Caco-2 (cell line): ENCODE measurements around the gene MEGF8. TPM values are rescaled to one million over a fixed set of nuclear protein-coding genes. Genes with fewer than 3 reads are reported as not detected.

Experiments used
- BruUV-seq: library from RNA; stranded (reverse); fragments of 400-500 nt; replicated peaks from 2 replicates; lab custom pipeline; 2021; lab: Mats Ljungman, UMichigan
- CTCF ChIA-PET: fragments of 300-600 bp; sonication (Branson Sonifier 250); formaldehyde crosslinking; loops from one replicate; lab custom pipeline; 2022; ENCODE audit warnings: antibody characterized with exemption; lab: Charles Lee
- POLR2A ChIA-PET: fragments of 300-600 bp; sonication (Branson Sonifier 250); formaldehyde crosslinking; loops from one replicate; lab custom pipeline; 2022; ENCODE audit warnings: antibody characterized with exemption; lab: Charles Lee
- DNase-seq, 2 experiments: peaks; one replicate each; pipeline versions ENCODE4 v3.0.0 to v3.0.0-alpha.2; 2020 to 2022
- H3K27me3 ChIP-seq: replicated peaks from 2 replicates; pipeline ENCODE4 v1.6.0; 2011; ENCODE audit warnings: low read length; ENCODE audit not compliant: control insufficient read depth, insufficient read depth
- H3K36me3 ChIP-seq: 2 replicates; pipeline ENCODE4 v1.5.1; 2011; ENCODE audit warnings: low read length; ENCODE audit not compliant: control insufficient read depth, insufficient read depth
- H3K4me1 ChIP-seq: fragments of 250-450 bp; sonication (Bioruptor Pico); 2 replicates; pipeline ENCODE4 v1.5.1; 2020; ENCODE audit warnings: mild to moderate bottlenecking
- H3K4me3 ChIP-seq: 2 replicates; pipeline ENCODE4 v1.5.1; 2011; ENCODE audit warnings: low read depth, mild to moderate bottlenecking, control low read depth, low read length
- H3K9me3 ChIP-seq: fragments of 250-450 bp; sonication (Bioruptor Pico); 2 replicates; pipeline ENCODE4 v1.5.1; 2020; ENCODE audit warnings: mild to moderate bottlenecking, moderate library complexity
- H3K27ac Mint-ChIP-seq: one replicate; pipeline ENCODE4 v1.8.0; 2022; ENCODE audit warnings: mixed read lengths; ENCODE audit not compliant: unreplicated experiment
- H3K27me3 Mint-ChIP-seq: one replicate; pipeline ENCODE4 v1.8.0; 2022; ENCODE audit warnings: mixed read lengths; ENCODE audit not compliant: insufficient read depth, unreplicated experiment
- H3K36me3 Mint-ChIP-seq: one replicate; pipeline ENCODE4 v1.8.0; 2022; ENCODE audit warnings: mild to moderate bottlenecking, mixed read lengths; ENCODE audit not compliant: insufficient read depth, unreplicated experiment
- H3K4me1 Mint-ChIP-seq: one replicate; pipeline ENCODE4 v1.8.0; 2022; ENCODE audit warnings: low read depth, mixed read lengths; ENCODE audit not compliant: unreplicated experiment
- H3K4me3 Mint-ChIP-seq: one replicate; pipeline ENCODE4 v1.8.0; 2022; ENCODE audit warnings: mild to moderate bottlenecking, moderate library complexity, mixed read lengths; ENCODE audit not compliant: unreplicated experiment
- H3K9me3 Mint-ChIP-seq: one replicate; pipeline ENCODE4 v1.8.0; 2022; ENCODE audit warnings: mixed read lengths; ENCODE audit not compliant: unreplicated experiment
- CTCF ChIP-seq, 2 experiments: fragments of 200-600 bp in 1 of 2; IDR thresholded peaks; 1 replicate in 1 of 2; 2 replicates in 1 of 2; pipeline versions ENCODE4 v1.5.1 to v1.8.0; 2011 to 2022; ENCODE audit warnings: antibody characterized with exemption in 1 of 2, control low read depth in 1 of 2, inconsistent platforms in 1 of 2, low read depth in 1 of 2, low read length in 1 of 2, mild to moderate bottlenecking in 1 of 2, moderate library complexity in 1 of 2; ENCODE audit not compliant: insufficient read depth in 1 of 2, severe bottlenecking in 1 of 2, unreplicated experiment in 1 of 2
- intact Hi-C: fragments of 100-400 bp; cut with micrococcal nuclease; formaldehyde crosslinking; loops from one replicate; pipeline ENCODE4 v1.10.0; 2022; ENCODE audit not compliant: unreplicated experiment
- total RNA-seq: library from RNA; stranded (reverse); gene quantifications from 2 replicates; pipeline ENCODE4 v1.2.3, GENCODE V29; 2022

The MEGF8 gene
- total RNA-seq, 1 experiment from 2014 or later, result 17.9 TPM

GRCh38 chr19:42313840-42314755 is 11.3 kb upstream of the MEGF8 start:
- Mint-ChIP-seq H3K9me3 (no peaks in the 10 kb centered on the region), H3K27ac (no peak overlapping the region), H3K4me3 (peak overlapping the region; percentile 66), H3K4me1 (no peaks in the 10 kb centered on the region), H3K27me3 (peaks cover 11% of the 10 kb centered on the region), H3K36me3 (no peaks in the 10 kb centered on the region)
- Histone ChIP-seq H3K9me3 (no peaks in the 10 kb centered on the region), H3K36me3 (no peaks in the 10 kb centered on the region), H3K27me3 (no peaks in the 10 kb centered on the region), H3K4me3 (peak overlapping the region; percentile 48), H3K4me1 (0 out of 2 replicates have a peak, but pooled peaks cover 5% of the 10 kb centered on the region)
- peak in 1 of 2 experiments; percentile 21 for TF ChIP-seq CTCF (IDR thresholded peaks at IDR 0.05; ENCODE audit: insufficient read depth in 1 of 2, low read depth in 1 of 2, low read length in 1 of 2, severe bottlenecking in 1 of 2, unreplicated experiment in 1 of 2)
- POLR2A ChIA-PET, result no interaction called here
- intact Hi-C loops, result no loop called here
- no TSS peak for BruUV-seq
- CTCF ChIA-PET, result interaction anchor here (1.2 kb wide), 2 partner anchors 9 to 12 kb away, joined by 3 to 4 read pairs; partner anchors contain the start of gene PAFAH1B3
- DNase-seq, result no peak

DNA sequence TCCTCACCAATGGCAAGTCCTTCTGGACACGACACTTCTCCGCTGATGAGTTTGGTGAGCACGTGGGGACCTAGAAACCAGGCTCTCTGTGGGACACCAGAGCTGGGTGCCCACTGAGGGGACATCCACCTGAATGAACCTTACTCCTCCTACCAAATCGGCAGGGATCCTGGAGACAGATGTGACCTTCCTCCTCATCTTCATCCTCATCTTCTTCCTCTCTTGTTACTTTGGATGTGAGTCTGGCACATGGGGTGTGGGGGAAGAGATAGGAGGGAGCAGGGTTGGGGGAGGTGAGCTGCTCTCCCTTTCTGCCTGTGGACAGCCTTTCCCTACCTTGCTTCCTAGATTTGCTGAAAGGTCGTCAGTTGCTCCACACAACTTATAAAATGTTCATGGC is 10.4 kb upstream of the MEGF8 start:
- DNase-seq, result no peak
- no peak overlapping the region for H3K4me3 Mint-ChIP-seq
- H3K9me3 Mint-ChIP-seq, result no peaks in the 10 kb centered on the region
- TF ChIP-seq CTCF (IDR thresholded peaks at IDR 0.05; ENCODE audit: insufficient read depth in 1 of 2, low read depth in 1 of 2, low read length in 1 of 2, severe bottlenecking in 1 of 2, unreplicated experiment in 1 of 2), result no peak
- ChIA-PET CTCF (no interaction called here), POLR2A (no interaction called here)
- Histone ChIP-seq H3K9me3 (no peaks in the 10 kb centered on the region), H3K27me3 (no peaks in the 10 kb centered on the region), H3K4me1 (0 out of 2 replicates have a peak, but pooled peaks cover 5% of the 10 kb centered on the region), H3K4me3 (no peak overlapping the region), H3K36me3 (no peaks in the 10 kb centered on the region)
- no peaks in the 10 kb centered on the region for H3K36me3 Mint-ChIP-seq
- intact Hi-C loops, result no loop called here
- peaks cover 11% of the 10 kb centered on the region for H3K27me3 Mint-ChIP-seq
- H3K27ac Mint-ChIP-seq, result no peak overlapping the region
- no TSS peak for BruUV-seq
- H3K4me1 Mint-ChIP-seq, result no peaks in the 10 kb centered on the region

GRCh38 chr19:42316223-42317211 is 8.9 kb upstream of the MEGF8 start:
- no peak overlapping the region for H3K4me3 ChIP-seq
- Mint-ChIP-seq H3K27ac (no peak overlapping the region), H3K4me3 (no peak overlapping the region), H3K9me3 (no peaks in the 10 kb centered on the region), H3K27me3 (peaks cover 12% of the 10 kb centered on the region), H3K36me3 (no peaks in the 10 kb centered on the region), H3K4me1 (no peaks in the 10 kb centered on the region)
- no peaks in the 10 kb centered on the region for H3K36me3 ChIP-seq
- H3K9me3 ChIP-seq, result no peaks in the 10 kb centered on the region
- TF ChIP-seq CTCF (IDR thresholded peaks at IDR 0.05; ENCODE audit: insufficient read depth in 1 of 2, low read depth in 1 of 2, low read length in 1 of 2, severe bottlenecking in 1 of 2, unreplicated experiment in 1 of 2), result no peak
- ChIA-PET CTCF (no interaction called here), POLR2A (no interaction called here)
- no peak for DNase-seq
- 0 out of 2 replicates have a peak, but pooled peaks cover 5% of the 10 kb centered on the region for H3K4me1 ChIP-seq
- no TSS peak for BruUV-seq
- H3K27me3 ChIP-seq, result no peaks in the 10 kb centered on the region
- intact Hi-C loops, result no loop called here
